ENCODE data around the gene FGFR1OP2. TPM values are rescaled to one million over a fixed set of nuclear protein-coding genes. Genes with fewer than 3 reads are reported as not detected.
"Not testable (repeated sequence)": the region's sequence is repeated elsewhere in the genome, so short reads cannot be mapped to it uniquely, and the experiment has no call there.

Gene FGFR1OP2
- total RNA-seq, 2 experiments from 2014 or later, result 42.4 to 45.0 TPM

DNA sequence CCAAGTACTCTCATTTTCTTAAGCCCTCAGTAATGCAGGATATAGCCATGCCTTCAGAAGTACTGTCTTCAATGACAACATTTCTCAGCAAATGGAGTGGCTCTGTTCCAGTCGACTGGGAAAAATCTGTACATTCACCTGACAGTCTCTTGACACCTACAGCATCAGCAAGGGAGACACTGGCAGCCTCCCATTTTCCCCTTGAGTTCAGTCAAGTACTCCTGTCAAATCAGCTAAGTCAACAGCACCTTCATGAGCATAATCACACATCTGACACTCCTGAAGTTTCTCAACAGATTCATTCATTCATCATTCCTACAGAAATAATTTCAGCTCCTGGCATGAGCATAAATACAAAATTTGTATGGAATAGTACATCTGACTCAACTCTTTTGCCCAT, 46.6 kb upstream of the FGFR1OP2 start:
- intact Hi-C loops (cut with micrococcal nuclease; ENCODE audit: unreplicated experiment), result no loop called here
- POLR2A ChIA-PET, result interaction anchor here (0.6 kb wide), 1 partner anchor 833 kb away, joined by 4 read pairs; no protein-coding TSS in a partner anchor
- BruUV-seq (replicated peaks), result no TSS peak

DNA sequence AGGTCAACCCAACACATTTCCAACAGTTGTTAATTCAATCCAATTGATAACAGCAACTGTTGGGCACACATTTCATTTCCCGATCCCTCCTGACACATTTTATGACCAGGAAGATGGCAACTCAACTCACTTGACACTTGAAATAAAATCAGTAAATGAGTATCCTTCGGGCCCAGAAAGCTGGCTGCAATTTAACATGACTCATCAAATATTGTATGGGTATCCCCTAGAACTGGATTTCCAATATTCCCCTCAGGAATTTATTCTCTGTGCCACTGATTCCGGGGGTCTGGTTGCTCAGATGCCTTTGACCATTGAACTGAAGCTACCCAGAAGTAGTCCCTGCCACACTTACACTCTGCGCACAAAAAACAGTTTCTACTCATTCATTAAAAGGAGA, 42.6 kb upstream of the FGFR1OP2 start:
- Histone ChIP-seq H3K79me2 (ENCODE audit: insufficient read depth, low read depth, low read length) (no peaks in the 10 kb centered on the region), H3K4me1 (ENCODE audit: insufficient read depth, low read length, poor library complexity, severe bottlenecking) (no peaks in the 10 kb centered on the region), H3K4me2 (ENCODE audit: low read length) (no peak overlapping the region), H3K27ac (ENCODE audit: low read depth, low read length, poor library complexity, severe bottlenecking) (no peak overlapping the region), H3K9me2 (ENCODE audit: insufficient read depth, low read length) (no peaks in the 10 kb centered on the region), H2AFZ (ENCODE audit: low read length) (no peak overlapping the region), H3K9me3 (ENCODE audit: low read length) (no peaks in the 10 kb centered on the region), H3K4me3 (ENCODE audit: low read depth, low read length, poor library complexity, severe bottlenecking) (no peak overlapping the region), H4K20me1 (ENCODE audit: insufficient read depth, low read length) (no peaks in the 10 kb centered on the region), H3K36me3 (ENCODE audit: insufficient read depth, low read length) (peaks cover 45% of the 10 kb centered on the region)
- intact Hi-C loops (cut with micrococcal nuclease; ENCODE audit: unreplicated experiment), result no loop called here
- no peak for DNase-seq (ENCODE audit: low spot score)
- POLR2A ChIA-PET, result no interaction called here
- BruUV-seq (replicated peaks), result no TSS peak
- CTCF ChIA-PET (ENCODE audit: unreplicated experiment), result no interaction called here
- no peak for TF ChIP-seq EZH2phosphoT487 (IDR thresholded peaks at IDR 0.05; ENCODE audit: borderline replicate concordance, low read depth, low read length)
- TF ChIP-seq, protein P1, sequence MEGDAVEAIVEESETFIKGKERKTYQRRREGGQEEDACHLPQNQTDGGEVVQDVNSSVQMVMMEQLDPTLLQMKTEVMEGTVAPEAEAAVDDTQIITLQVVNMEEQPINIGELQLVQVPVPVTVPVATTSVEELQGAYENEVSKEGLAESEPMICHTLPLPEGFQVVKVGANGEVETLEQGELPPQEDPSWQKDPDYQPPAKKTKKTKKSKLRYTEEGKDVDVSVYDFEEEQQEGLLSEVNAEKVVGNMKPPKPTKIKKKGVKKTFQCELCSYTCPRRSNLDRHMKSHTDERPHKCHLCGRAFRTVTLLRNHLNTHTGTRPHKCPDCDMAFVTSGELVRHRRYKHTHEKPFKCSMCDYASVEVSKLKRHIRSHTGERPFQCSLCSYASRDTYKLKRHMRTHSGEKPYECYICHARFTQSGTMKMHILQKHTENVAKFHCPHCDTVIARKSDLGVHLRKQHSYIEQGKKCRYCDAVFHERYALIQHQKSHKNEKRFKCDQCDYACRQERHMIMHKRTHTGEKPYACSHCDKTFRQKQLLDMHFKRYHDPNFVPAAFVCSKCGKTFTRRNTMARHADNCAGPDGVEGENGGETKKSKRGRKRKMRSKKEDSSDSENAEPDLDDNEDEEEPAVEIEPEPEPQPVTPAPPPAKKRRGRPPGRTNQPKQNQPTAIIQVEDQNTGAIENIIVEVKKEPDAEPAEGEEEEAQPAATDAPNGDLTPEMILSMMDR (conservative IDR thresholded peaks at IDR 0.05; ENCODE audit: low read length), result no peak

More for the DNA sequence above, 46.6 kb upstream of the FGFR1OP2 start:
- Histone ChIP-seq H3K9me3 (ENCODE audit: low read length) (no peaks in the 10 kb centered on the region), H3K4me3 (ENCODE audit: low read depth, low read length, poor library complexity, severe bottlenecking) (no peak overlapping the region), H3K79me2 (ENCODE audit: insufficient read depth, low read depth, low read length) (no peaks in the 10 kb centered on the region), H4K20me1 (ENCODE audit: insufficient read depth, low read length) (no peaks in the 10 kb centered on the region), H3K4me2 (ENCODE audit: low read length) (no peak overlapping the region), H3K4me1 (ENCODE audit: insufficient read depth, low read length, poor library complexity, severe bottlenecking) (no peaks in the 10 kb centered on the region), H3K9me2 (ENCODE audit: insufficient read depth, low read length) (no peaks in the 10 kb centered on the region), H2AFZ (ENCODE audit: low read length) (no peak overlapping the region), H3K36me3 (ENCODE audit: insufficient read depth, low read length) (peaks cover 14% of the 10 kb centered on the region), H3K27ac (ENCODE audit: low read depth, low read length, poor library complexity, severe bottlenecking) (no peak overlapping the region)
- CTCF ChIA-PET (ENCODE audit: unreplicated experiment), result no interaction called here
- TF ChIP-seq EZH2phosphoT487 (IDR thresholded peaks at IDR 0.05; ENCODE audit: borderline replicate concordance, low read depth, low read length), result no peak
- TF ChIP-seq, protein P1 (conservative IDR thresholded peaks at IDR 0.05; ENCODE audit: low read length), result no peak
- DNase-seq (ENCODE audit: low spot score), result no peak

DNA sequence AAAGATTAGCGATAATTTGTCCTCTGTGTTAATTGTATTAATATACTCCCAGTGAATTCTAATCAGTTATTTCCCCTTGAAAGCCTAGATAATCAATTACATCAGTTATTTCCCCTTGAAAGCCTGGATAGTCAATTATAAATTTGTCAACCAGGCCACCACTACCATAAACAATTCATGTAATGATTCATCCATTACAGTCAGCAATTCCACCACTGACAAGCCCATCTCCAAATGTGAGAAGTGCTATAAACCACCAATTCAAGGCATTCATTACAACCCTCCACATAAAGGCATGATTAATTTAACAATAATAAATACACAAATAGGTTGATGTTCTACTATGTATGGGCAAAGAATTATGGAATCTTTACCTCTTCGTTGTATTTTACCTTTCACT, 41.4 kb upstream of the FGFR1OP2 start:
- ChIA-PET POLR2A (interaction anchor here (0.7 to 1.4 kb wide), 3 partner anchors 9 to 26 kb away, joined by 3 to 9 read pairs (median 3); no protein-coding TSS in a partner anchor), CTCF (ENCODE audit: unreplicated experiment) (no interaction called here)

DNA sequence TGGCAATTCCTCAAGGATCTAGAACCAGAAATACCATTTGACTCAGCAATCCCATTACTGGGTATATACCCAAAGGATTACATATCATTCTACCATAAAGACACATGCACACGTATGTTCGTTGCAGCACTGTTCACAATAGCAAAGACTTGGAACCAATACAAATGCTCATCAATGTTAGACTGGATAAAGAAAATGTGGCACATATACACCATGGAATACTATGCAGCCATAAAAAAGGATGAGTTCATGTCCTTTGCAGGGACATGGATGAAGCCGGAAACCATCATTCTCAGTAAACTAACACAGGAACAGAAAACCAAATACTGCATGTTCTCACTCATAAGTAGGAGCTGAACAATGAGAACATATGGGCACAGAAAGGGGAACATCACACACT, 34.9 kb upstream of the FGFR1OP2 start:
- H3K9me2 ChIP-seq (ENCODE audit: insufficient read depth, low read length); H3K4me1 ChIP-seq (ENCODE audit: insufficient read depth, low read length, poor library complexity, severe bottlenecking); intact Hi-C loops (cut with micrococcal nuclease; ENCODE audit: unreplicated experiment); DNase-seq (ENCODE audit: low spot score); H4K20me1 ChIP-seq (ENCODE audit: insufficient read depth, low read length); H3K79me2 ChIP-seq (ENCODE audit: insufficient read depth, low read depth, low read length); H3K4me2 ChIP-seq (ENCODE audit: low read length); H3K27ac ChIP-seq (ENCODE audit: low read depth, low read length, poor library complexity, severe bottlenecking); BruUV-seq (replicated peaks); H3K9me3 ChIP-seq (ENCODE audit: low read length); H2AFZ ChIP-seq (ENCODE audit: low read length); H3K4me3 ChIP-seq (ENCODE audit: low read depth, low read length, poor library complexity, severe bottlenecking): not testable (repeated sequence)
- H3K36me3 ChIP-seq (ENCODE audit: insufficient read depth, low read length), result peaks cover 88% of the 10 kb centered on the region
- ChIA-PET POLR2A (interaction anchor here (0.7 to 1.6 kb wide), 4 partner anchors 13 to 358 kb away, joined by 3 to 10 read pairs (median 4); no protein-coding TSS in a partner anchor), CTCF (ENCODE audit: unreplicated experiment) (interaction anchor here (0.9 kb wide), 1 partner anchor 25 kb away, joined by 3 read pairs; no protein-coding TSS in a partner anchor)

More for the DNA sequence above, 41.4 kb upstream of the FGFR1OP2 start:
- TF ChIP-seq, protein P1 (conservative IDR thresholded peaks at IDR 0.05; ENCODE audit: low read length), result no peak
- TF ChIP-seq EZH2phosphoT487 (IDR thresholded peaks at IDR 0.05; ENCODE audit: borderline replicate concordance, low read depth, low read length), result no peak
- Histone ChIP-seq H3K9me3 (ENCODE audit: low read length) (no peaks in the 10 kb centered on the region), H3K79me2 (ENCODE audit: insufficient read depth, low read depth, low read length) (no peaks in the 10 kb centered on the region), H3K9me2 (ENCODE audit: insufficient read depth, low read length) (no peaks in the 10 kb centered on the region), H3K27ac (ENCODE audit: low read depth, low read length, poor library complexity, severe bottlenecking) (no peak overlapping the region), H3K36me3 (ENCODE audit: insufficient read depth, low read length) (peaks cover 54% of the 10 kb centered on the region), H3K4me3 (ENCODE audit: low read depth, low read length, poor library complexity, severe bottlenecking) (no peak overlapping the region), H3K4me1 (ENCODE audit: insufficient read depth, low read length, poor library complexity, severe bottlenecking) (no peaks in the 10 kb centered on the region), H2AFZ (ENCODE audit: low read length) (no peak overlapping the region), H4K20me1 (ENCODE audit: insufficient read depth, low read length) (no peaks in the 10 kb centered on the region), H3K4me2 (ENCODE audit: low read length) (no peak overlapping the region)
- no peak for DNase-seq (ENCODE audit: low spot score)
- intact Hi-C loops (cut with micrococcal nuclease; ENCODE audit: unreplicated experiment), result no loop called here
- BruUV-seq (replicated peaks), result no TSS peak

Data from OCI-LY7 (cell line).